Measurements from ENCODE around the gene EXOC3.
A peak's percentile ranks its signal among the peaks of the same experiment; 100 is the strongest.

EXOC3 gene

GRCh38 chr5:418162-419121 is 24.5 kb upstream of the EXOC3 start:
- peaks cover 53% of the 10 kb centered on the region for H3K4me1 Mint-ChIP-seq
- H3K27me3 Mint-ChIP-seq: no peaks in the 10 kb centered on the region
- no peak overlapping the region for H3K4me3 Mint-ChIP-seq
- no peak for ATAC-seq
- DNase-seq: no peak
- no peak overlapping the region for H3K27ac Mint-ChIP-seq
- H3K9me3 Mint-ChIP-seq: no peaks in the 10 kb centered on the region

GRCh38 chr5:419970-420369 is 23.0 kb upstream of the EXOC3 start:
- DNase-seq (no peak), ATAC-seq (no peak)
- H3K27ac Mint-ChIP-seq: no peak overlapping the region
- H3K9me3 Mint-ChIP-seq: no peaks in the 10 kb centered on the region
- H3K4me3 Mint-ChIP-seq: no peak overlapping the region
- H3K4me1 Mint-ChIP-seq: peaks cover 59% of the 10 kb centered on the region
- no peaks in the 10 kb centered on the region for H3K27me3 Mint-ChIP-seq

GRCh38 chr5:420632-421286 is 22.2 kb upstream of the EXOC3 start:
- H3K27ac Mint-ChIP-seq: peak overlapping the region in 1 of 2 donors; percentile 42
- no peak overlapping the region for H3K4me3 Mint-ChIP-seq
- no peaks in the 10 kb centered on the region for H3K27me3 Mint-ChIP-seq
- H3K4me1 Mint-ChIP-seq: peaks cover 59% of the 10 kb centered on the region
- peaks cover 0 to under 1% of the 10 kb centered on the region in 2 donors for H3K9me3 Mint-ChIP-seq
- DNase-seq: no peak
- ATAC-seq: peak; percentile 50

GRCh38 chr5:421287-421880 is 21.6 kb upstream of the EXOC3 start:
- ATAC-seq (no peak), DNase-seq (no peak)
- Mint-ChIP-seq H3K27ac (peak overlapping the region in 1 of 2 donors; percentile 50), H3K27me3 (no peaks in the 10 kb centered on the region), H3K4me1 (peaks cover 56% of the 10 kb centered on the region), H3K4me3 (no peak overlapping the region), H3K9me3 (peaks cover 4 to 7% of the 10 kb centered on the region in 2 donors)

- no peak for DNase-seq
- Mint-ChIP-seq H3K27me3 (no peaks in the 10 kb centered on the region), H3K9me3 (peaks cover 7 to 9% of the 10 kb centered on the region in 2 donors), H3K4me3 (no peak overlapping the region), H3K27ac (peak overlapping the region; percentile 50 to 86), H3K4me1 (peaks cover 51% of the 10 kb centered on the region)
- no peak for ATAC-seq
Observed at GRCh38 chr5:421901-422300, 21.1 kb upstream of the EXOC3 start.

GRCh38 chr5:422323-423232 is 20.4 kb upstream of the EXOC3 start:
- H3K27me3 Mint-ChIP-seq: no peaks in the 10 kb centered on the region
- no peak overlapping the region for H3K4me3 Mint-ChIP-seq
- DNase-seq (no peak), ATAC-seq (no peak)
- peak overlapping the region; percentile 59 to 86 for H3K27ac Mint-ChIP-seq
- peaks cover 50% of the 10 kb centered on the region for H3K4me1 Mint-ChIP-seq
- H3K9me3 Mint-ChIP-seq: peaks cover 7 to 9% of the 10 kb centered on the region in 2 donors

- peak overlapping the region in 1 of 2 donors; percentile 59 for H3K27ac Mint-ChIP-seq
- no peaks in the 10 kb centered on the region for H3K27me3 Mint-ChIP-seq
- DNase-seq (no peak), ATAC-seq (no peak)
- peaks cover 7 to 9% of the 10 kb centered on the region in 2 donors for H3K9me3 Mint-ChIP-seq
- H3K4me3 Mint-ChIP-seq: no peak overlapping the region
- H3K4me1 Mint-ChIP-seq: peaks cover 50% of the 10 kb centered on the region
Observed at GRCh38 chr5:423233-423565, 19.8 kb upstream of the EXOC3 start.

- Mint-ChIP-seq H3K4me1 (peaks cover 50% of the 10 kb centered on the region), H3K27ac (no peak overlapping the region), H3K27me3 (no peaks in the 10 kb centered on the region), H3K4me3 (no peak overlapping the region), H3K9me3 (peaks cover 7 to 9% of the 10 kb centered on the region in 2 donors)
- ATAC-seq (peak; percentile 31), DNase-seq (peak in 1 of 2 donors; percentile 11)
Observed at GRCh38 chr5:423626-424261, 19.2 kb upstream of the EXOC3 start.

- DNase-seq: peak in 1 of 2 donors; percentile 8
- H3K27me3 Mint-ChIP-seq: no peaks in the 10 kb centered on the region
- H3K4me1 Mint-ChIP-seq: peaks cover 50% of the 10 kb centered on the region
- no peak for ATAC-seq
- peaks cover 7 to 9% of the 10 kb centered on the region in 2 donors for H3K9me3 Mint-ChIP-seq
- no peak overlapping the region for H3K4me3 Mint-ChIP-seq
- peak overlapping the region; percentile 31 to 71 for H3K27ac Mint-ChIP-seq
Observed at GRCh38 chr5:424301-425110, 18.5 kb upstream of the EXOC3 start.

GRCh38 chr5:425714-426113 is 17.3 kb upstream of the EXOC3 start:
- peak; percentile 45 for ATAC-seq
- Mint-ChIP-seq H3K4me3 (no peak overlapping the region), H3K27ac (no peak overlapping the region), H3K9me3 (peaks cover 7 to 9% of the 10 kb centered on the region in 2 donors), H3K4me1 (peaks cover 52% of the 10 kb centered on the region), H3K27me3 (no peaks in the 10 kb centered on the region)
- peak in 1 of 2 donors; percentile 18 for DNase-seq

GRCh38 chr5:426392-426976 is 16.5 kb upstream of the EXOC3 start:
- H3K4me3 Mint-ChIP-seq: no peak overlapping the region
- no peak for DNase-seq
- peaks cover 7 to 9% of the 10 kb centered on the region in 2 donors for H3K9me3 Mint-ChIP-seq
- H3K27me3 Mint-ChIP-seq: no peaks in the 10 kb centered on the region
- peaks cover 59% of the 10 kb centered on the region for H3K4me1 Mint-ChIP-seq
- H3K27ac Mint-ChIP-seq: peak overlapping the region in 1 of 2 donors; percentile 10
- ATAC-seq: no peak

- peaks cover 7 to 9% of the 10 kb centered on the region in 2 donors for H3K9me3 Mint-ChIP-seq
- DNase-seq (no peak), ATAC-seq (no peak)
- no peak overlapping the region for H3K4me3 Mint-ChIP-seq
- no peak overlapping the region for H3K27ac Mint-ChIP-seq
- H3K27me3 Mint-ChIP-seq: no peaks in the 10 kb centered on the region
- H3K4me1 Mint-ChIP-seq: peaks cover 55% of the 10 kb centered on the region
Observed at GRCh38 chr5:427415-428087, 15.4 kb upstream of the EXOC3 start.

- peaks cover 7 to 9% of the 10 kb centered on the region in 2 donors for H3K9me3 Mint-ChIP-seq
- no peaks in the 10 kb centered on the region for H3K27me3 Mint-ChIP-seq
- ATAC-seq: no peak
- H3K4me3 Mint-ChIP-seq: no peak overlapping the region
- H3K27ac Mint-ChIP-seq: no peak overlapping the region
- DNase-seq: no peak
- H3K4me1 Mint-ChIP-seq: peaks cover 48% of the 10 kb centered on the region
Observed at GRCh38 chr5:428219-428618, 14.8 kb upstream of the EXOC3 start.
